B cell (primary cell): ENCODE measurements around the gene PLSCR3. TPM values are rescaled to one million over a fixed set of nuclear protein-coding genes. Genes with fewer than 3 reads are reported as not detected.
A peak's percentile ranks its signal among the peaks of the same experiment; 100 is the strongest.

Experiments
- ATAC-seq: fragments of 200-7000 bp; cut with Tn5 transposase; one replicate; pipeline ENCODE4 v1.10.0; 2021; ENCODE audit warnings: low read depth, mild to moderate bottlenecking, moderate number of reproducible peaks, moderate library complexity
- CTCF ChIA-PET: fragments of 350-600 bp; sonication (Branson Sonifier 250); formaldehyde crosslinking; loops from one replicate; lab custom pipeline; 2021; ENCODE audit warnings: antibody characterized with exemption, inconsistent platforms; lab: Charles Lee
- POLR2A ChIA-PET: fragments of 350-600 bp; sonication (Branson Sonifier 250); formaldehyde crosslinking; loops from one replicate; lab custom pipeline; 2021; ENCODE audit warnings: antibody characterized with exemption; lab: Charles Lee
- DNase-seq: peaks from one replicate; pipeline ENCODE4 v3.0.0; 2013
- H2AFZ ChIP-seq: 2 replicates; pipeline ENCODE4 v1.6.1; 2012; ENCODE audit warnings: mild to moderate bottlenecking, low read depth, low read length; ENCODE audit not compliant: insufficient read depth, poor library complexity, severe bottlenecking
- H3K27ac ChIP-seq, 2 donors: 1 replicate in 1 of 2; 2 replicates in 1 of 2; pipeline ENCODE4 v1.5.1; 2012 to 2013; ENCODE audit warnings: low read length in 2 of 2, mild to moderate bottlenecking in 2 of 2, moderate library complexity in 1 of 2
- H3K27me3 ChIP-seq, 4 experiments: fragments of 200-600 bp in 1 of 4; sonication (generic) in 1 of 4; replicated peaks in 1 of 4; 1 replicate in 2 of 4; 2 replicates in 2 of 4; pipeline versions ENCODE4 v1.6.1 to v1.7.0; 2013 to 2016; ENCODE audit warnings: low read length in 3 of 4, mild to moderate bottlenecking in 2 of 4, mixed read lengths in 1 of 4, moderate library complexity in 1 of 4; ENCODE audit not compliant: insufficient read depth in 4 of 4, control insufficient read depth in 3 of 4; ENCODE audit errors: control extremely low read depth in 1 of 4
- H3K36me3 ChIP-seq, 2 experiments: replicated peaks in 1 of 2; 1 replicate in 1 of 2; 2 replicates in 1 of 2; pipeline versions ENCODE4 v1.6.1 to v1.7.1; 2013; ENCODE audit warnings: low read length in 1 of 2; ENCODE audit not compliant: insufficient read depth in 2 of 2, control insufficient read depth in 1 of 2; ENCODE audit errors: control extremely low read depth in 1 of 2, extremely low read depth in 1 of 2
- H3K4me1 ChIP-seq, 2 donors: fragments of 200-600 bp in 1 of 2; sonication (generic) in 1 of 2; 1 replicate in 1 of 2; 2 replicates in 1 of 2; pipeline versions ENCODE4 v1.5.1 to v1.6.1; 2013 to 2017; ENCODE audit warnings: low read length in 2 of 2; ENCODE audit not compliant: control insufficient read depth in 2 of 2, insufficient read depth in 2 of 2
- H3K4me2 ChIP-seq: replicated peaks from 2 replicates; pipeline ENCODE3; 2012; ENCODE audit warnings: mild to moderate bottlenecking, low read depth, low read length; ENCODE audit not compliant: poor library complexity, severe bottlenecking
- H3K4me3 ChIP-seq, 5 experiments: fragments of 200-600 bp in 1 of 5; sonication (generic) in 1 of 5; 1 replicate in 3 of 5; 2 replicates in 2 of 5; pipeline versions ENCODE4 v1.5.1 to v1.7.0; 2011 to 2016; ENCODE audit warnings: low read length in 4 of 5, mild to moderate bottlenecking in 4 of 5, low read depth in 2 of 5, control low read depth in 1 of 5, moderate library complexity in 1 of 5; ENCODE audit not compliant: insufficient read depth in 1 of 5; ENCODE audit errors: control extremely low read depth in 1 of 5, extremely low read depth in 1 of 5
- H3K79me2 ChIP-seq: fragments of 200-600 bp; sonication (generic); one replicate; pipeline ENCODE4 v1.6.0; 2016; ENCODE audit warnings: low read length; ENCODE audit not compliant: control insufficient read depth, insufficient read depth
- H3K9ac ChIP-seq: fragments of 200-600 bp; sonication (generic); 2 replicates; pipeline ENCODE4 v1.6.1; 2017; ENCODE audit warnings: mild to moderate bottlenecking, low read length, moderate library complexity
- H3K9me3 ChIP-seq, 3 donors: one replicate each; pipeline versions ENCODE4 v1.6.1 to v1.7.1; 2013; ENCODE audit warnings: low read length in 2 of 3; ENCODE audit not compliant: control insufficient read depth in 2 of 3, insufficient read depth in 1 of 3; ENCODE audit errors: control extremely low read depth in 1 of 3
- H4K20me1 ChIP-seq: 2 replicates; pipeline ENCODE4 v1.6.0; 2012; ENCODE audit warnings: mild to moderate bottlenecking, low read length; ENCODE audit not compliant: insufficient read depth, control insufficient read depth, poor library complexity, severe bottlenecking
- H3K27ac Mint-ChIP-seq: one replicate; pipeline ENCODE4 v1.8.0; 2021; ENCODE audit warnings: mixed read lengths
- H3K27me3 Mint-ChIP-seq: one replicate; pipeline ENCODE4 v1.8.0; 2021; ENCODE audit warnings: mixed read lengths
- H3K4me1 Mint-ChIP-seq: one replicate; pipeline ENCODE4 v1.8.0; 2021; ENCODE audit warnings: mixed read lengths
- H3K4me3 Mint-ChIP-seq: one replicate; pipeline ENCODE4 v1.8.0; 2021; ENCODE audit warnings: mixed read lengths
- H3K9me3 Mint-ChIP-seq: one replicate; pipeline ENCODE4 v1.8.0; 2022; ENCODE audit warnings: mixed read lengths; ENCODE audit not compliant: insufficient read depth
- EZH2 ChIP-seq: IDR thresholded peaks from 2 replicates; pipeline ENCODE4 v1.6.1; 2012; ENCODE audit warnings: borderline replicate concordance, low read depth, mild to moderate bottlenecking, moderate library complexity, low read length; ENCODE audit not compliant: insufficient read depth, poor library complexity, severe bottlenecking
- WGBS: methylation state at CpG from one replicate; pipeline ENCODE4 v1.1.5; 2013; ENCODE audit warnings: missing lambda C conversion rate; ENCODE audit not compliant: insufficient coverage; 5-methylcytosine and 5-hydroxymethylcytosine counted together
- intact Hi-C: fragments of 100-400 bp; cut with micrococcal nuclease; formaldehyde crosslinking; loops from one replicate; pipeline ENCODE4 v1.10.0; 2022
- polyA plus RNA-seq: library from polyadenylated mRNA; depleted of rRNA; stranded (reverse); fragments of >200 nt; gene quantifications from 2 replicates; pipeline ENCODE4 v1.2.3, GENCODE V29; 2012
- total RNA-seq, 2 donors: library from RNA; stranded (reverse); fragments of 120-200 nt in 1 of 2; gene quantifications; 1 replicate in 1 of 2; 2 replicates in 1 of 2; pipeline versions ENCODE4 v1.2.3 to v1.2.4, GENCODE V29; 2013 to 2022
- TF ChIP-seq, protein P1 (sequence below): fragments of 200-600 bp; IDR thresholded peaks from one replicate; pipeline ENCODE4 v1.8.0; 2022; ENCODE audit warnings: antibody characterized with exemption, mild to moderate bottlenecking

PLSCR3 gene
- total and polyA plus RNA-seq, 2 donors (not counting 1 experiment from before 2014, with no cell fraction given), result 31.6 to 122 TPM

DNA sequence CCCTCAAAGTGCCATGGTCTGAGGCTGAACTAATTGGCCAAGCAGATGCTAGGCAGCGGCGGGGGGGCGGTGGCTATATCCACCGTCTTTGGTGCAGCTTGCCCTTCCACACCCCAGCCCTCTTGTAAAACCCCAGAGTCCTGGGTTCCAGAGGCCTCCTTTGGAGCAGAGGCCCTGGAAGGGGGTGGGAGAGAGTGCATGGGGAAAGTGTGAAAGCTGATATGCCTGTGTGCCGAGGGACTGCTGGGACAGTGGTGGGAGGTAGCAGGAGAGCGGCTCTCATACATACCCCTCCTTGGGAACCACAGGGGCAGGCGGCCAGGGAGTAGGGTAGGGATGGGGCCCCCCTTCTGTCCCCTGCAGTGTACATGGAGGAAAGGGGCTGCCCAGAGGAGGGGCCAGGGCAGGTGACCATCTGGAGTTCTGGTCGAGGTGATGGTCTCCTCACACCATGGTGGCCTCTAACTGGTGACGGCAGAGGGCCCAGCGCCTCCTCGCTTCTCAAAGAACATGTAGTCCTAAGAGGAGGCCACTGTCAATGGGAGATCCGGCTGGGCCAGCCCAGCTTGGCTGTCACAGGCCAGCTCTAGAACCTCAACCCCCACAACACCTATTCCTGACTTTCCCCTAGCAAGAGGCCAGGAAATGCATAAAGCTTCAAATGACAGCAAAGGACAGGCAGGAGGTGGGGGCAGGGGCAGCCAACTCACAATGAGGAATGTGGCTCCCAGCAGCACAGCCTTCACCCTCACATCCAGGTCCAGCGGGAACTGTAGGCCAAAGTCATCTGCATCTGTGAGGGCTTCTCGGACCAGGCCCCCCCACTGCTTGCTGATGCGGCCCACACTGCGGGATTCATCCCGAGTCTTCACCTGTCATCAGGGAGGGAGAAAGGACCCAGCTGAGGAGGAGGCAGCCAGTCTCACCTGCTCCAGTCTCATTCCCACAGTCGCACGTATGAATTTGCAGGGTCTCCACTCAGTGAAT, 4.1 kb downstream of the PLSCR3 start:
- Histone ChIP-seq H4K20me1 (no peaks in the 10 kb centered on the region), H3K27me3 (no peaks in the 10 kb centered on the region), H3K4me3 (no peak overlapping the region), H3K4me2 (no peak overlapping the region), H3K4me1 (peaks cover 11 to 13% of the 10 kb centered on the region in 2 donors), H3K79me2 (peaks cover 10% of the 10 kb centered on the region), H3K9ac (no peak overlapping the region), H2AFZ (no peak overlapping the region), H3K36me3 (peaks cover 0 to 37% of the 10 kb centered on the region in 2 experiments), H3K27ac (no peak overlapping the region), H3K9me3 (no peaks in the 10 kb centered on the region)
- 97% methylated on average over 14 of the region's 19 CpGs for WGBS
- CTCF ChIA-PET, result interaction anchor here (1.6 to 1.8 kb wide), 2 partner anchors 34 to 46 kb away, joined by 4 to 6 read pairs; no protein-coding TSS in a partner anchor
- DNase-seq, result no peak
- POLR2A ChIA-PET, result no interaction called here
- intact Hi-C loops, result no loop called here
- Mint-ChIP-seq H3K4me3 (no peak overlapping the region), H3K9me3 (no peaks in the 10 kb centered on the region), H3K27me3 (no peaks in the 10 kb centered on the region), H3K27ac (no peak overlapping the region), H3K4me1 (peaks cover 13% of the 10 kb centered on the region)
- ATAC-seq, result no peak
- TF ChIP-seq, protein P1, sequence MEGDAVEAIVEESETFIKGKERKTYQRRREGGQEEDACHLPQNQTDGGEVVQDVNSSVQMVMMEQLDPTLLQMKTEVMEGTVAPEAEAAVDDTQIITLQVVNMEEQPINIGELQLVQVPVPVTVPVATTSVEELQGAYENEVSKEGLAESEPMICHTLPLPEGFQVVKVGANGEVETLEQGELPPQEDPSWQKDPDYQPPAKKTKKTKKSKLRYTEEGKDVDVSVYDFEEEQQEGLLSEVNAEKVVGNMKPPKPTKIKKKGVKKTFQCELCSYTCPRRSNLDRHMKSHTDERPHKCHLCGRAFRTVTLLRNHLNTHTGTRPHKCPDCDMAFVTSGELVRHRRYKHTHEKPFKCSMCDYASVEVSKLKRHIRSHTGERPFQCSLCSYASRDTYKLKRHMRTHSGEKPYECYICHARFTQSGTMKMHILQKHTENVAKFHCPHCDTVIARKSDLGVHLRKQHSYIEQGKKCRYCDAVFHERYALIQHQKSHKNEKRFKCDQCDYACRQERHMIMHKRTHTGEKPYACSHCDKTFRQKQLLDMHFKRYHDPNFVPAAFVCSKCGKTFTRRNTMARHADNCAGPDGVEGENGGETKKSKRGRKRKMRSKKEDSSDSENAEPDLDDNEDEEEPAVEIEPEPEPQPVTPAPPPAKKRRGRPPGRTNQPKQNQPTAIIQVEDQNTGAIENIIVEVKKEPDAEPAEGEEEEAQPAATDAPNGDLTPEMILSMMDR, result no peak
- TF ChIP-seq EZH2, result no peak

DNA sequence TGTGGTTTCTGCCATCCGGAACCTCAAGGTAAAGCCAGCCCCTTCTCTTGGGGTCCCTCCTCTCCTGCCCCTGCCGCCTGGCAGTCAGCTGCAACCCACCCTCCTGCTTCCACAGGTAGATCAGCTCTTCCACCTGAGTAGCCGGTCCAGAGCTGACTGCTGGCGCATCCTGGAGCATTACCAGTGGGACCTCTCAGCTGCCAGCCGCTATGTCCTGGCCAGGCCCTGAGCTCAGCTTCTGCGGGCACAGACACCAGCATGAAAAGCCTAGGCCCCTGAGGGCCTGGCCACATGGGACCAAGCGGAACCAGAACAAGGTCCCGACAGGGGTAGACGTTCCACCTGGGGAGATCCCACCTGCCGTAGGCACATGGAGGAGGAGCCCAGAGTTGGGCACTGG, 5.5 kb downstream of the PLSCR3 start:
- Histone ChIP-seq H2AFZ (no peak overlapping the region), H3K4me1 (peaks cover 11 to 17% of the 10 kb centered on the region in 2 donors), H3K9ac (no peak overlapping the region), H3K27me3 (no peaks in the 10 kb centered on the region), H3K4me2 (no peak overlapping the region), H4K20me1 (no peaks in the 10 kb centered on the region), H3K27ac (no peak overlapping the region), H3K36me3 (peaks cover 0 to 37% of the 10 kb centered on the region in 2 experiments), H3K79me2 (peaks cover 8% of the 10 kb centered on the region), H3K9me3 (no peaks in the 10 kb centered on the region), H3K4me3 (no peak overlapping the region)
- ATAC-seq (no peak), DNase-seq (peak; percentile 8)
- over 99% methylated on average over 10 of the region's 10 CpGs for WGBS
- intact Hi-C loops, result no loop called here
- Mint-ChIP-seq H3K27ac (no peak overlapping the region), H3K4me3 (no peak overlapping the region), H3K9me3 (no peaks in the 10 kb centered on the region), H3K4me1 (peaks cover 12% of the 10 kb centered on the region), H3K27me3 (no peaks in the 10 kb centered on the region)
- TF ChIP-seq EZH2, result no peak
- TF ChIP-seq, protein P1, result no peak
- CTCF ChIA-PET, result interaction anchor here (1.6 to 1.8 kb wide), 2 partner anchors 33 to 48 kb away, joined by 4 to 6 read pairs; no protein-coding TSS in a partner anchor
- POLR2A ChIA-PET, result no interaction called here
